Right hindlimb (tissue), 1 donor: Measurements from ENCODE around the gene PRSS22.

Source experiments
- DNase-seq: peaks from one replicate; pipeline ENCODE4 v3.0.0-alpha.2; 2018

The PRSS22 gene

DNA sequence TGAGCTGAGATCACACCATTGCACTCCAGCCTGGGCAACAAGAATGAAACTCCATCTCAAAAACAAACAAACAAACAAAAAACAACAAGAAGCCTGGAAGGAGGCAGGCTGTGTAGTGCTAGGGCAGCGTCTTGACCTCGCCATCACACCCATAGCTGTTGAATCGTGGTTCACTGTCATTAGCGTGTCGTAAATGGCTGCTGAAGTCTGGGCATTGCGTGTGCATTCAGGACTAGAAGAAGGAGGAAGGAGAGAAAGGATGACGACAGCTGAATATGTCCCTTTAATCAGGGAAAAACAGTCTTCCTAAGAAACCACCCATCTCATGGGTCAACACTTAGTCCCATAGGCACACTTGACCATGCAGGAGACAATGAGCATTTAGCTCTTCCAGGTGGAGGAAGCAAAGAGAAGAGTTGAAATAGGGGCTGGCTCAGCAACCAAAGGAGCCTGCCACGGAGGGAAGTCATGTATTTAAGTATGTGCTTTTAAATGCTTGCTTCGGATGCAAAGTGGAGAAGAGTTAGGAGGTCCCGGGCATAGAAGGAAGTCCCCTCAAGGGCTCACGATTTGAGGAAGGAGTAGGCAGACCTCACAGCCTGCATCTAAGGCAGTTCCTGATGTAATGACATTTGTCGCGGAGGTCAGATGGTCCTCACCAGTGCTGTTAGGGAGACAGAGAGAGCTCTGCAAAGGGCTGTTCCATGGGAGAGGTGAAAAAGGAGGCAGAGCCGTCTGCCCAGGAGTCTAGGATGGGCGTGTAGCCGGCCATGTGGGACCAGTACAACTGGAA, 8.8 kb downstream of the PRSS22 start:
- DNase-seq = no peak

DNA sequence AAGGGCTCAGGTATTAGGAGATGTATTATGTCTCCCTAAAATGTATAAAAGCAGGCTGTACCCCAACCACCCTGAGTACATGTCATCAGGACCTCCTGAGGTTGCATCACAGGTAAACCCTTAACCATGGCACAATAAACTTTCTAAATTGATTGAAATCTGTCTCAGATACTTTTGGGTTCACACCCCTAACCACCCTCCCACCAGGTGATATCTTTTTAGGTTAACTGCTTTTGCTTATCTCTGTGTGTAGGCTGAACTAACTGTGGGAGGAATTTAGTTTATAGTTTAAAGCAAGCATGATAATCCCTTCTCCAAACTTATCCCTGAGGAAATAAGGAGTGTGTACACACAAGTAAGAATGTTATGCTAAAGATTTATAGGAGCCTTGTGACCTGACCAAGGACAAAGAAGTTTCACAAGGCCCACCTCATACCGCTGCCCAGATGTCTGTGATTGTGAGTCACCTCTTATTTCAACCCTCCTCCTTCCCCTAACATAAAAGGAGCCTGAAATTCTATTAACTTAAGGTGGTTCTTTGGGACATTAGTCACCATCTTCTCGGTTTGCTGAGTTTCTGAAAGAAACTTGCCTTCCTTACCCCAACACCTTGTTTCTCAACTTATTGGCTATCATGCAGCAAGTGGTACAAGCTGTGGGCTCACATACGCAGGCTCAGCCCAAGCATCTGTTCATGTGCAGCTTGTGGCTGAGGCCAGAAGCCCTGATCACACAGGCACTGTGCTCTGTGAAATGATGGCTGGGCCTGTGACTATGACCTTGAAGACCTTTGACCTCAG, 11.3 kb downstream of the PRSS22 start:
- DNase-seq = no peak

DNA sequence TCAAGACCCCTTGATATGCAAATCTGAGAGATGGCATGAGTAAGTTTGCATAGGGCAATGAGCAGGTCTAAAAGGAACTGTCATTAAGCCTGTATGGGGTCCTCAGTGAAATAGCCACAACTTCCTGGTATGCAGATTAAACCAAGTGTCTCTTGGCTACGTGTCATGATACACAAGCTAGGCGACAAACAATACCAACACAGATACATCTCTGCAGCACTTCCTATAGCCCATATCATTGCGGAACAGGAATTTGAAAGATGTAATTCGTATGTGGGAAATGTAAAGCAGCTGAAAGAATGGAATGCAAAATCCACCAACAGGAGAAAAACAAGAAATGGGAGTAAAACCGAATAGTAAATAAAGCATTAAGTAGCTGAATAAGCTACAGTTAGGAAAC, 12.9 kb downstream of the PRSS22 start:
- DNase-seq = no peak

DNA sequence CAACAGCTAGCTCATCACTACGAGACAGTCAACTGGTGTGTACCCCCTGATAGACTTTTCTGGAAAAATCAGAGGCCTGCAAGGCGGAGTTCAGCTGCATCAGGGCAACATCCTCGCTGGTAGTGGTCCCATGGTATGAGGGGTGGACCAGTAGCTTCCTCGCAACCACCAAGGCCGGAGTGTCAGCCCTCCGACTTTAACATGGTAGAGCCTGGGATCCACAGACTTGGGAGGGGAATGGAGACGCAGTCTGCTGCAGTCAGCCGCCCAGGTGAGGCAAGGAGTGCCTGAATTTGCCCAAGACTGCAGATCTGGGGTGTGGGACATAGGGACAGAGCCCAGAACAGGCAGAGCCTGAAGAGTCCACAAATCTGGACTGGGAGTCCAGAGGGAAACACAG, 14.4 kb downstream of the PRSS22 start:
- no peak for DNase-seq

DNA sequence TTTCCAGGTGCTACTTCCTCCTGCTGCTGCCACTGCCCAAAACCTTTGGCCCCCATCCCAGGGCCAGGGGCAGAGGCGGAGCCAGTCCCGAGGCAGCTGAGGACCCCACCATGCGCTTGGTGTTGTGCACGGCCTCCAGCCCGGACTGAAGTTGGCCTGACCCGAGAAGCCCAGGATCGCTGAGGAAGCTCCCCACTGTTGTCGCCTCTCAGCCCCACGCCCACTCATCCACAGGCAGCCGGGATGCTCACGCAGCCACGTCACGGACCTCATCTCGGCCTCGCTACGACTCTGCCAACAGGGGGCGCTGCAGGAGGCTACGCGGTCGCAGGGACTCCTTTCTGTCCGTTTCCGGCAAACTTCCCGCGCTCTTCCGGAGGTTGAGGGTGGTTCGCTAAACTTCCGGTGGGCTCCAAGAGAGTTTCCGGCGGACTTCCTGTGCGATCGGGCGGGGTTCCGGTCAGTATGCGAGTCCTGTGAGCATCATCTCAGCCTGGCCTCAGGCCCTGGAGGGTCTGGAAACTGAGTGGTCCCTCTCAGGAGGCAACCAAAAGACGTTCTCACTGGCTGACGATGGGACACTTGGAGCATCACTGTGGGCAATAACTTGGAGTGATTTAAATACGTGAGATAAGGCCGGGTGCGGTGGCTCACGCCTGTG, 15.5 kb downstream of the PRSS22 start:
- DNase-seq = peak; percentile 64

DNA sequence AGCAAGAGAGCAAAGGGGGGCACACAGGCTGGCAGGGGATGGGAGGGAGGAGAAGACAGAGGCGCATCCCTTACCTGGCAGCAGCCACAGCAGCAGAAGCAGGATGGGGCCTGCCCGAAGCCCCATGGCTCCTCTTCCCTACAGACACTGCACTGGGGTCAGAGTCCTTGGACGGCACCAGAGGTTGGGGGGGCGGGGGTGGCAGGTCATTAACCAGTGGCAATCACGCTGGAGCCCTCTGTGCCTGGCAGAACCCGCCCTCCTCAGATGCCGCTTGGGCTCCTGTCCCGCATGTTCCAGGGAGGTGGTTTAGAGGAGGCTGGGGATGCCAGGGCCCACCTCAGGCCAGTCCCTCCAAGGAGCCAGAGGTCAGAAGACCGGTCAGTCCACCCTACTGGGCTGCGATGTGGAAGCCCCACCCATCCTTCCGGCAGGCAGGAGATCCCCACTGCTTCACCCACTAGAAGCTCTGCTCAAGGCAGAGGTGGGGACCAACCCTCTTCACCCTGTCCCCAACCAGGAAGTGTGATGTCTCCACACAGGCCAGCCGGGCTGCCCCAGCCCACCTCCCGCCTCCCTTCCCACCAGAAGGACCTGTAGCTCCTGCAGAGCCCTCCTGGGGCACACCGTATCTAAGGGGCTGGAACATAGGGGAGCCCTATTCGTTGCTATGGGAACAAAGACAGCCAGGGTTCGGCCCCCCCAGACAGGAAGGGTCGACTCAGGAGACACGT, 16.2 kb downstream of the PRSS22 start:
- no peak for DNase-seq

DNA sequence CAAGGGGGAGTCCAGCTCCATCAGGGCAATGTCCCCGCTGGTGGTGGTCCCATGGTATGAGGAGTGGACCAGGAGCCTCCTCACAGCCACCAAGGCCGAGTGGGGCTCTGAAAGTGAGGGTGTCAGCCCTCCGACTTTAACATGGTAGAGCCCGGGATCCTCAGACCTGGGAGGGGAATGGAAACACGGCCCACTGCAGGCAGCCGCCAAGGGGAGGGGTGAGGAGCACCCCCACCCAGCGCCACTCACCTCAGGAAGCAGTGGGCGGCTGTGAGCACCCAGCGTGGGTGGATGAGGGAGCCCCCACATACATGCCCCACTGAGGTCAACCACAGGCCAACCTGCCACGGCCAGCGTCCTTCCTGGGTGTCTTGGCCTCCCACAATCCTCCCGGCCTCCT, 17.1 kb downstream of the PRSS22 start:
- DNase-seq = no peak

DNA sequence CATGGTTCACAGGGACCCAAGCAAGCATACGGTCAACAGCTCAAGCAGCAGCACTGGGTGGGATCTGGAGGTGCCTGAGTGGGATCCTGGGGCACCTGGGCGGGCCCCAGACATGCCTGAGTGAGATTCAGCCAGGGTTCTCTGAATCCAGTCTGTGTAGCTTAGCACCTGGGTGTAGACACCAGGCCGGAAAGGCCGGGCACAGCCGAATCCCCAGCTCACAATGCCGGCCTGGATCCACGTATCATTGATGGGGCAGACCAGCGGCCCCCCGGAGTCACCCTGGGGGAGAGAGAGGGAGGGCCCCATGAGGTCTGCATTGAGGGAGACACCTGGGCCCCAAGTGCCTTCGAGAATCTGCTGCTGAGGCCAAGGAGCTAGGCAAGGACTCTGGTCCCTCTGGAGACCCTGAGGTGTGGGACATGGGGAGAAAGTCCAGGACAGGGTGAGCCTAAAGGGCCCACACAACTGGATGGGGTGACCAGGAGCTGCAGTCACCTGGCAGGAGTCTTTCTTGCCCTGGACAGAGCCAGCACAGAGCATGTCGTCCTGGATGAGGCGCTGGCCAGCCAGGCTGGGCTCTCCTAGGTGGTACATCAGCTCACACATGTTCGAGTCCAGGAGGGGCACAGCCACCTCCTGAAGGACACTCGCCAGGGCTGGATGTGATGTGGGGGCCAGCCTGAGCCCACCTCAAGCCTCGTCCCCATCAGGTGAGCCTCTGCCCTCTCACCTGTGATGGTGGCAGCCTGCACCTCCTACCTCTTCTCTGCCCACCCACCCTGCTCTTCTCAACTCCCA, 18.1 kb downstream of the PRSS22 start:
- DNase-seq = no peak

DNA sequence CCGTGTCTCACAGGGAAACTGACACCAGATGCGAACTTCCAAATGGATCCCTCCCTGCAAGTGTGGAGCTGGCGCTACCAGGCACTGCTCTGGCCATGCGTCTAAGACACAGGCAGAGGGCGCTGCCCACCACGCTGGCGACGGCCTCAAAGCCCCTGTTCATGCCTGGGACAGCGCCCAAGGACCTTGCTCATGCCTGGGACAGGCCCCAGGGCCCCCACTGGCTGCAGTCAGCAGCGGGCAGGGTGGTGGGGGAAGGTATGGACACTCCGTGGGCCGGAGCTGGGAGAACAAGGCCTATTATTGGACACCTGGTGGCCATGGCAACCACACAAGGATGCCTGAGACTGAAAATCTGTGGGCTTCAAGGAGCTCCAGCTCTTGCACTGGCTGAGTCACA, 19.0 kb downstream of the PRSS22 start:
- DNase-seq = peak; percentile 65

DNA sequence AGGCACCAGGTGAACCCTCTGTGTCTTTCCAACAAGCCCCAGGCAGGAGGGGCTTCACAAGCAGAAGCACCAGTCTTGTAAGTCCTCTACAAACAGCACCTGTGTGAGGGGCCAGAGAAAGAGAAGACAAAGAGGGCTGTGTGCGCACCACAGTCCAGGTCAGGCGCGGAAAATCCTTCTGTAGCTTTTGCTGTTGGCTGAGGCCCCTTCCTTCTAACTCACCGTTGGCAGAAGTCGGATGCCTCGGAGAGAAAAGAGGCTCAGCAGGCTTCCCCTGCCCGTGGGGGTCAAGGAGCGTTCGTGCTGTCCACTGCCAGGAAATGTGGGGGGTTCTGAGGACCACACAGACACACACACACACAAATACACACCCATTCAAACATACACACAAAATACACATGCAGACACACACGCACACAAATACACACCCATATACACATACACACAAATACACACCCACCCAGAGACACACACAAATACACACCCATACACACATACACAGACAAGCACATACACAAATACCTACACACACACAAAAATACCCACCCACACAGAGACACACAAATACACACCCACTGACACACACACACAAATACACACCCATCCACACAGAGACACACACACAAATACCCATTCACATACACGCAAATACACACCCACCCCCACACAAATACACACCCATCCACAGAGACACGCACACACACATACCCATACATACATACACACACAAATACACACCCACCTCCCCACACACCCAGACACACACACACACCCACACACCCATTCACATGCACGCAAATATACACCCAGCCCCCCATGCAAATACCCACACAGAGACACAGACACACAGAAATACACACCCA, 21.1 kb downstream of the PRSS22 start:
- DNase-seq = no peak

DNA sequence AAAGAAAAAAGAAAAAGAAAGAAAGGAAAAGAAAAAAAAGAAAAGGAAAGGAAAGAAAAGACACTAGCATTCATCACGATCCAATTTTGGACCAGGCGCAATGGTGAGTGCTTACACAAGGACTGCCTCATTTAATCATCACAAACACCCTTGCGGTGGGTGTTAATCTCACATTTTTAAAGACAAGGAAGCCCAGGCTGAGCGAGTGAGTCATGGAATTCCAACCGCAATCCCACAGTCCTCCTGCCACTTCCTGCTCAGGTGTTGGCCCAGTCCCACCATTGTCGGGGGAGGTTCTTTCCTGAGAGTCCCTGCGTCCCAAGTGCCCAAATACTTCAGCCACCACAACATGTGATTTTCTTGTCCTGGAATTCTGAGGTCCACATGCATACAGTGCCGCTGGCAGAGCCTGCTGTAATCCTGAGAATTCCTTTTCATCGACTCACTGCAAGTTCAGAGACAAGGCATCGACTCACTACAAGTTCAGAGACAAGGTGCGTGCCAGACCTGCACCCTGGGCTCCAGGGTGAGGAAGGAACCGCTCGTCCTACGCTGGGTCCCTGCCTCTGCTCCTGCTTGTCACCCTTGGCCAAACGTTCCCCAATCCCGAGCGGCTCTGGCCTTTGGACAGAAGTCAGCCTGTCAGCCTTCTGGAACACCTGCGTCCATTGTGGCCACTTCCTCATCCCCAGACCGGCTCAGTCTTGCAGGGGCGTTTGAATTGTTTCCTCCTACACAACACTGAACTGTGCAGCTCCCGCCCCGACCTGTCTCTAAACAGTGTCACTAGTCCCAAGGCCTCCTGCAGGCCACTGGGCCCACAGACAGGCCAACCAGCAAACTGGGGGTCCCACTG, 22.1 kb downstream of the PRSS22 start:
- DNase-seq = no peak

DNA sequence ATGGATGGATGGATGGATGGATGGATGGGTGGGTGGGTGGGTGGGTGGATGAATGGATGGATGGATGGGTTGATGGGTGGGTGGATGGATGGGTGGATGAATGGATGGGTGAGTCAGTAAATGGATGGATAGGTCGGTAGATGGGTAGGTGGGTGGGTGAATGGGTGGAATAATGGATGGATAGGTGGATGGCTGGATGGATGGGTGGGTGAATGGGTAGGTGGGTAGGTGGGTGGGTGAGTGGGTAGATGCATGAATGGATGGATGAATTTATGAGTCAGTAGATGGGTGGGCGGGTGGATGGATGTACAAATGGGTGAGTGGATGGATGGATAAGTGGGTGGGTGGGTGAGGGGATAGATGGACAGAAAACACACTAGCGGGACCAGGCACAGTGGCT, 23.0 kb downstream of the PRSS22 start:
- no peak for DNase-seq

DNA sequence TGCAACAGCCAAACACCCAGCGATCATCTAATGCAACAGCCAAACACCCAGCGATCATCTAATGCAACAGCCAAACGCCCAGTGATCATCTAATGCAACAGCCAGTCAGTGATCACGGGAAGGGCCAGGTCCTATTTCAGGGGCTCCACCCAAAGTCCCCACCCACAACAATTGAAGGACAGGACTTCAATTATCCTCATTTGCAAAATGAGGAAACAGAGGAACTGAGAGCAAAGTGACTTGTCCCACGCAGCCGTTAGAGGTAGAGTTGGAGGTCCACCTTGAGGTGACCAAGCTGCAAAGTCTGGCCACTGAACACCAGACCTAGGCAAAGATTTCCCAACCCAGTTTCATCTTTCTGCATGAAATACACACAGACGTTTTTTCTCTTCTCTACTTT, 24.2 kb downstream of the PRSS22 start:
- DNase-seq = no peak

DNA sequence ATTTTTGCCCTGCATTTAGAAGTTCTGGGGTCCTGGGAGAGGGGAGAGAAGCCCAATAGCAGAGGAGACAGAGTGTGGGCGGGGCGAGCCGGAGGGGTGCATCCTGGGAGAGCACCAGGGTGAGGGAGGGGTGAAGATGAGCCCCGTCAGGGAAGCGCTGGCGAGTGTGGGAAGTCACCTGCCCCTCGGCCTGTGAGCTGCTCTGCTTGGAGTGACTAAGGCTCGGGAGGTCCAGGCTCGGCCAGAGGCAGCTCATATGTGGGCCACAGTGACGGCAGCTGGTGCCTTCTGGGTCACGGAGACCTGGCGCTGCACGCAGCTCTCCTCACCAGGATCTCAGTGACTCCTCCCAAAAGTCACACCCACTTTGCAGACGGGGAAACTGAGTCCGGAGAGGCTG, 26.8 kb downstream of the PRSS22 start:
- no peak for DNase-seq

DNA sequence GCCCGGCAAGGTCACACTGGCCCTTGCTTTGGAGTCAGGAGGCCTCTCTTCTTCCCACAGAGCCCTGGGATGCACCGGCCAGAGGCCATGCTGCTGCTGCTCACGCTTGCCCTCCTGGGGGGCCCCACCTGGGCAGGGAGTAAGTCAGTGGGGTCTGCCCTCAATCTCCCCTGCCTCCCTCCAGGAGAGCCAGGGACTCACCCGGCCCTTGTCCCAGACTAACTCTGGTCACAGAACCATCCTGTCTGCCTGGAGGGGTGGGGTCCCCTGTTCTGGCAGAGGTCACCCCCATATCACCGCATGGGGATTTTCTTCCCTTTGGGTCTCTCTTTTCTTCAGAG, 27.6 kb downstream of the PRSS22 start:
- DNase-seq = no peak

DNA sequence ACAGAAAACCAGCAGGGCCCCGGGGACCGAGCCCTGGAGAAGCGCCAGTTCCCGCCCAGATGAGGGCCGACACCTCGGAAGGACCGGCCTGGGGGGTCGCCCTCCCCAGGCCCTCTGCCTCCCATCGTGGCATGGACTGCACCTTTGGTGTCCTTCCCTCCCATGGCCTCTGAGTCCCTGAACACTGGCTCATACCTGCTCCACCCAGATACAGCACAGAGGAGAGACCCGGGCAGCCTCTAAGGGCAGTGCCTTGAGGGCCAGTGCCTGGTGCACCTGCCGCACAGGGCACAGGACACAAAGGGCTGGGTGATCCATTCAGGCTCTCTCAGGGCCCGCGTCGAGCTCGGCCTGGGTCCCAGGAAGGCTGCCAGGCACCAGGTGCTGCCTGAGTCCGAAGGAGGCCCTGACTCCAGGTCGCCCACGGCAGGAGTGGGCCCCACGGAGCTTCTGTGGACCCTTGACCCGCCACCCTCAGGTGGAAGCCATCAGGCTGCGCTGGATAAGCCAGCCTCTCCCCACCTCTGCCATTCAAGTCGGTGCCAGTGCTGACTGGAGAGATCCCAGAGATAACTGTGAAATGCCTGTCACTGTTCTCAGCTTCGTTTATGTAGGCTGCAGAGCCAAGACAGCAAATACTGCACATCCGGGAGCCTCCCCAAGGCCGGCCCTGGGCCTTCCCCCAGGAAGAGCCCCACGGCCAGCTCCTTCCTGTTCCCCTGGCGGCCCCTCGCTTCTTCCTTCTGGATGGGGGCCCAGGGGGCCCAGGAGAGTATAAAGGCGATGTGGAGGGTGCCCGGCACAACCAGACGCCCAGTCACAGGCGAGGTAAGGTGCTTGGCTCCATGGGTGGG, 28.2 kb downstream of the PRSS22 start, which contains the start of gene ZG16B:
Gene ZG16B (plus strand): TSS at position 803 of the 854 bp plus-strand sequence. CDS start 139 bp downstream, outside the sequence.
- no peak for DNase-seq

DNA sequence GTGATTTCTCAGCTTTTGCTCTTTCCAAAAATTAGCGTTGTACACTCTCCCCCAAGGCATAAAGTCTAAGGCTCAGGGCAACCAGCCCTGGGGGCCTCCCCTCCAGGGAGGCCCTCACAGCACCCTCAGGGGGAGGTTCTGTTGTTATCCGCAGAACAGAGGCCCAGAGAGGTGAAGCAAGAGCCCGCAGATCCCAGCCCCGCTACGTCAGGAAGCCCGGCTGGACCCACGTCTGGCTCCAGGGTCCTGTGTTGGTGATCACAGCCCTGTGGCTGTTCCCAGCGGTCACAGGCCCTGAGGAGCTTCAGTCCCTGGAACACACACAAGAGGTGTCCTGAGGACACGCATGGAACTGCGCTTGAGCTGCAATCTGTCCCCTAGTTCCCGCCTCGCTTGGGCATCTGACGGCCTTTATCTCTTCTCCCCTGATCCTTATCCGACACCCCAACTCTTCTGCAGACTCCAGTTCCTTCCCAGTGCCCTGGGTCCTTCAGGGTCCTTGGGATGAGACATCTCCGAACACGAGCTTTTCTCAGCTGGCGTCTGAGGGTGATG, 29.0 kb downstream of the PRSS22 start:
- DNase-seq = no peak

DNA sequence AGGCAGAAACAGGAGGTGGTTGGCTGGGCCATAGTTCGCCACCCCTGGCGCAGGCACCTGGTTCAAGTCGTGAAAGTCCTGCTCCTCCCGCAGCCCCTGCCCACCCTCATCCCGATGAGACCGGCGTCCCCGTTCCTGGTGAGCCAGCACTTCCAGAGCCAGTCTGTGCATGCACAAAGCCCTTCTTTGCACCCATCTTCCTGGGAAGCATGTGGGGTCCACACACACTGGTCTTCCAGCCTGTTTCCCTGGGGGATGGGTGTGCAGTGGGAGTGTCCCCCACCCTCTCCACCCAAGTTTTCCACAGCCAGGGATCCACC, 29.5 kb downstream of the PRSS22 start:
- no peak for DNase-seq
